ENCODE results near the gene MARK1.

DNA sequence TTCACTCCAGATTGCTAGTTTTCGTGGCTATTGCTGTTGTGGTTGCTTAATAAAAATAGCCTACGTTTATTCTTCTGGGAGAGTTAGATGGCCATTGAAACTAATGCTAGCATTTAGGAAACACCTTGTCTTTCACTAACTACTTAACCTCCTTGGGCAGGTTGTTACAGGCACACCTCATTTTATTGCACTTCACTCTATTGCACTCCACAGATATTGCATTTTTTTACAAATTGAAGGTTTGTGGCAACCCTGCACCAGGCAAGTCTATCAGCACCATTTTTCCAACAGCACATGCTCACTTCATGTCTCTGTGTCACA lies 11.3 kb upstream of the MARK1 start:
- TF ChIP-seq FOXA1 (IDR thresholded peaks at IDR 0.05) (no peak), SP1 (IDR thresholded peaks at IDR 0.05) (no peak), FOXM1 (IDR thresholded peaks at IDR 0.05; ENCODE audit: borderline replicate concordance) (no peak), HDGF (IDR thresholded peaks at IDR 0.05; ENCODE audit: borderline replicate concordance) (no peak), SUZ12 (IDR thresholded peaks at IDR 0.05) (no peak), ELF4 (IDR thresholded peaks at IDR 0.05) (no peak), L3MBTL2 (conservative IDR thresholded peaks at IDR 0.05) (no peak), CTBP1 (IDR thresholded peaks at IDR 0.05; ENCODE audit: borderline replicate concordance) (no peak), FOXK2 (IDR thresholded peaks at IDR 0.05) (no peak), ZNF384 (IDR thresholded peaks at IDR 0.05) (no peak), BHLHE40 (IDR thresholded peaks at IDR 0.05; ENCODE audit: borderline replicate concordance) (no peak), LEF1 (IDR thresholded peaks at IDR 0.05; ENCODE audit: borderline replicate concordance) (no peak)
- TF ChIP-seq, protein P1, sequence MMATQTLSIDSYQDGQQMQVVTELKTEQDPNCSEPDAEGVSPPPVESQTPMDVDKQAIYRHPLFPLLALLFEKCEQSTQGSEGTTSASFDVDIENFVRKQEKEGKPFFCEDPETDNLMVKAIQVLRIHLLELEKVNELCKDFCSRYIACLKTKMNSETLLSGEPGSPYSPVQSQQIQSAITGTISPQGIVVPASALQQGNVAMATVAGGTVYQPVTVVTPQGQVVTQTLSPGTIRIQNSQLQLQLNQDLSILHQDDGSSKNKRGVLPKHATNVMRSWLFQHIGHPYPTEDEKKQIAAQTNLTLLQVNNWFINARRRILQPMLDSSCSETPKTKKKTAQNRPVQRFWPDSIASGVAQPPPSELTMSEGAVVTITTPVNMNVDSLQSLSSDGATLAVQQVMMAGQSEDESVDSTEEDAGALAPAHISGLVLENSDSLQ (IDR thresholded peaks at IDR 0.05), result no peak

All from HEK293T (cell line).